Esophagus muscularis mucosa (tissue), 4 donors: ENCODE results near the gene TTYH2. TPM values are rescaled to one million over a fixed set of nuclear protein-coding genes. Genes with fewer than 3 reads are reported as not detected.

Experiments
- DNase-seq: peaks from one replicate; pipeline ENCODE4 v3.0.0-alpha.2; 2017; ENCODE audit errors: extremely low spot score
- H3K27ac ChIP-seq, 4 donors: fragments of 200-600 bp; sonication (generic); replicated peaks in 1 of 4; 1 replicate in 3 of 4; 2 replicates in 1 of 4; pipeline ENCODE4 v1.5.1; 2016 to 2019; ENCODE audit warnings: mild to moderate bottlenecking in 1 of 4
- H3K27me3 ChIP-seq, 4 donors: fragments of 200-600 bp; sonication (generic); one replicate each; pipeline versions ENCODE4 v1.5.1 to v1.6.0; 2016 to 2019
- H3K36me3 ChIP-seq, 4 donors: fragments of 200-600 bp; sonication (generic); one replicate each; pipeline ENCODE4 v1.5.1; 2016 to 2019
- H3K4me1 ChIP-seq, 4 donors: fragments of 200-600 bp; sonication (generic); one replicate each; pipeline ENCODE4 v1.5.1; 2016 to 2019
- H3K4me3 ChIP-seq, 4 donors: fragments of 200-600 bp; sonication (generic); 1 replicate in 2 of 4; 2 replicates in 2 of 4; pipeline ENCODE4 v1.5.1; 2016 to 2019; ENCODE audit warnings: mild to moderate bottlenecking in 4 of 4, moderate library complexity in 1 of 4
- H3K9me3 ChIP-seq, 4 donors: fragments of 200-600 bp; sonication (generic); 1 replicate in 3 of 4; 2 replicates in 1 of 4; pipeline ENCODE4 v1.5.1; 2016 to 2019
- CTCF ChIP-seq, 3 experiments: fragments of 200-600 bp in 2 of 3; fragments of 450-650 bp in 1 of 3; sonication (generic) in 2 of 3; IDR thresholded peaks; one replicate each; pipeline ENCODE4 v1.5.1; 2017 to 2019; ENCODE audit warnings: antibody characterized with exemption in 3 of 3, mild to moderate bottlenecking in 2 of 3, moderate library complexity in 1 of 3
- EP300 ChIP-seq: sonication (generic); formaldehyde crosslinking; IDR thresholded peaks from one replicate; pipeline ENCODE4 v1.6.1; 2017; ENCODE audit warnings: antibody characterized with exemption
- POLR2A ChIP-seq: fragments of 450-650 bp; IDR thresholded peaks from one replicate; pipeline ENCODE4 v1.6.1; 2017; ENCODE audit warnings: antibody characterized with exemption, moderate library complexity, mild to moderate bottlenecking, low read depth
- POLR2AphosphoS5 ChIP-seq, 2 donors: sonication (generic); formaldehyde crosslinking; IDR thresholded peaks; one replicate each; pipeline ENCODE4 v1.6.1; 2017; ENCODE audit warnings: antibody characterized with exemption in 2 of 2
- WGBS: methylation state at CpG from one replicate; pipeline ENCODE4 v1.1.5; 2018; 5-methylcytosine and 5-hydroxymethylcytosine counted together
- intact Hi-C: fragments of 100-400 bp; cut with DNase I; formaldehyde crosslinking; loops from one replicate; pipeline ENCODE4 v1.15.1; 2023
- total RNA-seq, 4 donors: library from RNA; depleted of rRNA; stranded (reverse); fragments of >200 nt; gene quantifications; one replicate each; pipeline versions ENCODE4 v1.1.0 to v1.2.1, GENCODE V29; 2016

Gene TTYH2
- total RNA-seq, 4 donors from 2014 or later, result 5.8 to 11.3 (median 7.9) TPM

- TF ChIP-seq POLR2AphosphoS5 (IDR thresholded peaks at IDR 0.05) (no peak), CTCF (IDR thresholded peaks at IDR 0.05) (no peak), EP300 (no peak), POLR2A (no peak)
- Histone ChIP-seq H3K4me3 (no peak overlapping the region), H3K36me3 (peaks cover 0 to 39% (median 28%) of the 10 kb centered on the region in 4 donors), H3K27ac (no peak overlapping the region), H3K9me3 (no peaks in the 10 kb centered on the region), H3K27me3 (no peaks in the 10 kb centered on the region), H3K4me1 (peaks cover 0 to 10% (median 0%) of the 10 kb centered on the region in 4 donors)
- intact Hi-C loops, result no loop called here
- no peak for DNase-seq
- 96% methylated on average over 9 of the region's 16 CpGs for WGBS
These were observed 7.8 kb downstream of the TTYH2 start for GRCh38 chr17:74220946-74221818.

GRCh38 chr17:74222399-74222798 lies 9.0 kb downstream of the TTYH2 start:
- peaks cover 0 to 38% (median 28%) of the 10 kb centered on the region in 4 donors for H3K36me3 ChIP-seq
- no peaks in the 10 kb centered on the region for H3K9me3 ChIP-seq
- intact Hi-C loops, result no loop called here
- no peak overlapping the region for H3K4me3 ChIP-seq
- no peaks in the 10 kb centered on the region for H3K27me3 ChIP-seq
- no peak for DNase-seq
- 92% methylated on average over 8 of the region's 13 CpGs for WGBS
- no peak overlapping the region for H3K27ac ChIP-seq
- H3K4me1 ChIP-seq, result no peaks in the 10 kb centered on the region
- no peak for TF ChIP-seq CTCF (IDR thresholded peaks at IDR 0.05)
- no peak for TF ChIP-seq POLR2AphosphoS5 (IDR thresholded peaks at IDR 0.05)
- no peak for TF ChIP-seq POLR2A
- no peak for TF ChIP-seq EP300

GRCh38 chr17:74223901-74224300 lies 10.5 kb downstream of the TTYH2 start:
- Histone ChIP-seq H3K27ac (no peak overlapping the region), H3K4me3 (no peak overlapping the region), H3K36me3 (peaks cover 0 to 39% (median 28%) of the 10 kb centered on the region in 4 donors), H3K27me3 (no peaks in the 10 kb centered on the region), H3K4me1 (no peaks in the 10 kb centered on the region), H3K9me3 (no peaks in the 10 kb centered on the region)
- 97% methylated on average over 11 of the region's 14 CpGs for WGBS
- no peak for DNase-seq
- intact Hi-C loops, result no loop called here
- TF ChIP-seq POLR2A (no peak), POLR2AphosphoS5 (IDR thresholded peaks at IDR 0.05) (no peak), EP300 (no peak), CTCF (IDR thresholded peaks at IDR 0.05) (no peak)

GRCh38 chr17:74224959-74225725 lies 11.8 kb downstream of the TTYH2 start:
- H3K36me3 ChIP-seq, result peaks cover 0 to 42% (median 28%) of the 10 kb centered on the region in 4 donors
- no peak for DNase-seq
- H3K4me3 ChIP-seq, result no peak overlapping the region
- H3K27ac ChIP-seq, result no peak overlapping the region
- 93% methylated on average over 20 of the region's 20 CpGs for WGBS
- intact Hi-C loops, result no loop called here
- no peak for TF ChIP-seq POLR2AphosphoS5 (IDR thresholded peaks at IDR 0.05)
- TF ChIP-seq CTCF (IDR thresholded peaks at IDR 0.05), result no peak
- no peak for TF ChIP-seq EP300
- no peak for TF ChIP-seq POLR2A
- H3K27me3 ChIP-seq, result no peaks in the 10 kb centered on the region
- no peaks in the 10 kb centered on the region for H3K4me1 ChIP-seq
- no peaks in the 10 kb centered on the region for H3K9me3 ChIP-seq
